ENCODE data around the gene STRAP.

The STRAP gene, protein sequence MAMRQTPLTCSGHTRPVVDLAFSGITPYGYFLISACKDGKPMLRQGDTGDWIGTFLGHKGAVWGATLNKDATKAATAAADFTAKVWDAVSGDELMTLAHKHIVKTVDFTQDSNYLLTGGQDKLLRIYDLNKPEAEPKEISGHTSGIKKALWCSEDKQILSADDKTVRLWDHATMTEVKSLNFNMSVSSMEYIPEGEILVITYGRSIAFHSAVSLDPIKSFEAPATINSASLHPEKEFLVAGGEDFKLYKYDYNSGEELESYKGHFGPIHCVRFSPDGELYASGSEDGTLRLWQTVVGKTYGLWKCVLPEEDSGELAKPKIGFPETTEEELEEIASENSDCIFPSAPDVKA

GRCh38 chr12:15882118-15882971, at the start of gene STRAP:
Gene STRAP, plus strand, starts transcription at chr12:15882387. Its CDS starts 321 bp downstream, at chr12:15882708.
- DNase-seq (ENCODE audit: low read depth, low spot score), result peak; percentile 78
- H3K36me3 ChIP-seq (ENCODE audit: insufficient read depth, low read length), result peaks cover 36% of the 10 kb centered on the region
- peak within 1 kb of the TSS; percentile 88 for H3K27ac ChIP-seq
- H3K4me3 ChIP-seq, result peak within 1 kb of the TSS; percentile 98
- no peaks in the 10 kb centered on the region for H3K9me3 ChIP-seq (ENCODE audit: low read depth, low read length)
- no peak for TF ChIP-seq EZH2 (IDR thresholded peaks at IDR 0.05)
- no peak for TF ChIP-seq FOXP2 (optimal IDR thresholded peaks at IDR 0.05; ENCODE audit: control extremely low read depth, extremely low read length, insufficient read depth)
- TF ChIP-seq POLR2AphosphoS5 (IDR thresholded peaks at IDR 0.05; ENCODE audit: borderline replicate concordance, low read depth, low read length), result peak; percentile 98
- H3K9ac ChIP-seq (ENCODE audit: insufficient read length), result peak within 1 kb of the TSS; percentile 97

DNA sequence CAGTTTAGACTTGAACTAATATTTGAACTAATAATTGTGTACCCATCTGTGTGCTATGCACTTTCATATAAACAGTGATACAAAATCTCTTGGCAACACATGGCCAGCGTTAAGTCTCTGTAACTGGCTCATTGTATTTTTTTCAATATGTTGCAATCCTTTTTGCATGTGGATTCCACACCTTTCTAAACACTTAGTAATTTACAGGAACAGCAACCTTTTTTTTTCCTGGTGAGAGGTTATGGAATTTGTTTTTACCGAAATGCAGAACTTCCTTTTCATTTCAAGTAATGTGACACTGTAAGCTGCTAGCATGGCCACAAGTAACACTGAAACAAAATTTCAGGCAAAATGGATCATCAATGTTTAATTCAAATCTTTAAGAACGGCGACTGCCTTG, 47.6 kb upstream of the STRAP start:
- TF ChIP-seq EZH2 (IDR thresholded peaks at IDR 0.05) (no peak), FOXP2 (optimal IDR thresholded peaks at IDR 0.05; ENCODE audit: control extremely low read depth, extremely low read length, insufficient read depth) (no peak), POLR2AphosphoS5 (IDR thresholded peaks at IDR 0.05; ENCODE audit: borderline replicate concordance, low read depth, low read length) (no peak)
- Histone ChIP-seq H3K4me3 (no peak overlapping the region), H3K27ac (no peak overlapping the region), H3K9ac (ENCODE audit: insufficient read length) (no peak overlapping the region), H3K9me3 (ENCODE audit: low read depth, low read length) (no peaks in the 10 kb centered on the region), H3K36me3 (ENCODE audit: insufficient read depth, low read length) (no peaks in the 10 kb centered on the region)
- DNase-seq (ENCODE audit: low read depth, low spot score), result no peak

- Histone ChIP-seq H3K9ac (ENCODE audit: insufficient read length) (no peak overlapping the region), H3K9me3 (ENCODE audit: low read depth, low read length) (no peaks in the 10 kb centered on the region), H3K4me3 (no peak overlapping the region), H3K36me3 (ENCODE audit: insufficient read depth, low read length) (no peaks in the 10 kb centered on the region), H3K27ac (no peak overlapping the region)
- no peak for DNase-seq (ENCODE audit: low read depth, low spot score)
- TF ChIP-seq POLR2AphosphoS5 (IDR thresholded peaks at IDR 0.05; ENCODE audit: borderline replicate concordance, low read depth, low read length) (no peak), EZH2 (IDR thresholded peaks at IDR 0.05) (no peak), FOXP2 (optimal IDR thresholded peaks at IDR 0.05; ENCODE audit: control extremely low read depth, extremely low read length, insufficient read depth) (no peak)
Observed at GRCh38 chr12:15837141-15837790, 44.9 kb upstream of the STRAP start.

GRCh38 chr12:15839041-15839440, 43.1 kb upstream of the STRAP start:
- H3K9ac ChIP-seq (ENCODE audit: insufficient read length), result no peak overlapping the region
- no peak overlapping the region for H3K27ac ChIP-seq
- no peaks in the 10 kb centered on the region for H3K36me3 ChIP-seq (ENCODE audit: insufficient read depth, low read length)
- no peaks in the 10 kb centered on the region for H3K9me3 ChIP-seq (ENCODE audit: low read depth, low read length)
- no peak for DNase-seq (ENCODE audit: low read depth, low spot score)
- no peak overlapping the region for H3K4me3 ChIP-seq
- TF ChIP-seq FOXP2 (optimal IDR thresholded peaks at IDR 0.05; ENCODE audit: control extremely low read depth, extremely low read length, insufficient read depth) (no peak), EZH2 (IDR thresholded peaks at IDR 0.05) (no peak), POLR2AphosphoS5 (IDR thresholded peaks at IDR 0.05; ENCODE audit: borderline replicate concordance, low read depth, low read length) (no peak)

DNA sequence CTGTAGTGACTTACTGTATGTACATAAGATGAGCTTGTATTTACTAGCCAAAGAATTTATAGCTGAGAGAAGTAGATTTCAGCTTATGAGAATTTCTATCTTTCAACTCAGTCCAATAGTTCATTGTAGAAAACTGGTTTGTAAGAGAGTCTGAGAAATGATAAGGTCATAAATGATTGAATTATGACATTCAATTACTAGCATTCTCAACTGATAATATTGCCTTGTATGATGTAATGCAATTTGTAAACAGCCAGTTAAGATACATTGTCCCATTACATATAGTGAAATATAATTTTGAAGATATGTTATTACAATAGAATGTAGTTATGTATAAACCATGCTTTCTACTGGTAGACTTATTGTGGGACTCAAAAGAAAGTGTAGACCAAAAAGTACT, 42.5 kb upstream of the STRAP start:
- no peak overlapping the region for H3K27ac ChIP-seq
- H3K9ac ChIP-seq (ENCODE audit: insufficient read length), result no peak overlapping the region
- TF ChIP-seq EZH2 (IDR thresholded peaks at IDR 0.05), result no peak
- TF ChIP-seq POLR2AphosphoS5 (IDR thresholded peaks at IDR 0.05; ENCODE audit: borderline replicate concordance, low read depth, low read length), result no peak
- TF ChIP-seq FOXP2 (optimal IDR thresholded peaks at IDR 0.05; ENCODE audit: control extremely low read depth, extremely low read length, insufficient read depth), result no peak

DNA sequence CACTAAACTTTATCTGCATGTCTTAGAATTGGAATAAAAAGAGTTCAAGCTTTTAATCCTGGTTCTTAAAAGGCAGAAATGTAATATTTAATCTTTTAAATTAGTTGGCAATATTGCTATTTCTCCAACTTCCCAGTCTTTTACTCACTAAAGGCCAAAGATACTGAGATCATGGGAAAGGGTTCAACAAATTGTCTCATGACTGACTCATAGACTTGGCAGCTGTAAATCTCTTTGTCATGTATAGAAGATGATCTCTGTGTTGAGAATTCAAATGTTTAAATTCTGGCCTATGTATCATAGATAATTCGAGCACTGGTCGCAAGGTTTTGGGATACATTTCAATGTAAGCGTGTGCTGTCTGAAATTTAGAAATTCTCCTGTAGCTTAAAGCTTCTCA, 40.1 kb upstream of the STRAP start:
- Histone ChIP-seq H3K27ac (no peak overlapping the region), H3K4me3 (no peak overlapping the region), H3K36me3 (ENCODE audit: insufficient read depth, low read length) (no peaks in the 10 kb centered on the region), H3K9me3 (ENCODE audit: low read depth, low read length) (no peaks in the 10 kb centered on the region), H3K9ac (ENCODE audit: insufficient read length) (no peak overlapping the region)
- TF ChIP-seq FOXP2 (optimal IDR thresholded peaks at IDR 0.05; ENCODE audit: control extremely low read depth, extremely low read length, insufficient read depth) (no peak), EZH2 (IDR thresholded peaks at IDR 0.05) (no peak), POLR2AphosphoS5 (IDR thresholded peaks at IDR 0.05; ENCODE audit: borderline replicate concordance, low read depth, low read length) (no peak)
- no peak for DNase-seq (ENCODE audit: low read depth, low spot score)

More for the DNA sequence above, 42.5 kb upstream of the STRAP start:
- Histone ChIP-seq H3K36me3 (ENCODE audit: insufficient read depth, low read length) (no peaks in the 10 kb centered on the region), H3K9me3 (ENCODE audit: low read depth, low read length) (no peaks in the 10 kb centered on the region), H3K4me3 (no peak overlapping the region)
- no peak for DNase-seq (ENCODE audit: low read depth, low spot score)

GRCh38 chr12:15846887-15847286, 35.3 kb upstream of the STRAP start:
- no peak for DNase-seq (ENCODE audit: low read depth, low spot score)
- Histone ChIP-seq H3K9me3 (ENCODE audit: low read depth, low read length) (no peaks in the 10 kb centered on the region), H3K27ac (no peak overlapping the region), H3K36me3 (ENCODE audit: insufficient read depth, low read length) (no peaks in the 10 kb centered on the region), H3K4me3 (no peak overlapping the region), H3K9ac (ENCODE audit: insufficient read length) (no peak overlapping the region)
- TF ChIP-seq FOXP2 (optimal IDR thresholded peaks at IDR 0.05; ENCODE audit: control extremely low read depth, extremely low read length, insufficient read depth), result no peak
- TF ChIP-seq EZH2 (IDR thresholded peaks at IDR 0.05), result no peak
- TF ChIP-seq POLR2AphosphoS5 (IDR thresholded peaks at IDR 0.05; ENCODE audit: borderline replicate concordance, low read depth, low read length), result no peak

- Histone ChIP-seq H3K36me3 (ENCODE audit: insufficient read depth, low read length) (no peaks in the 10 kb centered on the region), H3K4me3 (no peak overlapping the region), H3K9me3 (ENCODE audit: low read depth, low read length) (no peaks in the 10 kb centered on the region), H3K27ac (no peak overlapping the region), H3K9ac (ENCODE audit: insufficient read length) (no peak overlapping the region)
- no peak for DNase-seq (ENCODE audit: low read depth, low spot score)
- TF ChIP-seq FOXP2 (optimal IDR thresholded peaks at IDR 0.05; ENCODE audit: control extremely low read depth, extremely low read length, insufficient read depth) (no peak), POLR2AphosphoS5 (IDR thresholded peaks at IDR 0.05; ENCODE audit: borderline replicate concordance, low read depth, low read length) (no peak), EZH2 (IDR thresholded peaks at IDR 0.05) (no peak)
Observed at GRCh38 chr12:15848606-15849005, 33.6 kb upstream of the STRAP start.

All from SK-N-MC (cell line).